Measurements from ENCODE around the gene VTA1. TPM values are rescaled to one million over a fixed set of nuclear protein-coding genes. Genes with fewer than 3 reads are reported as not detected.

Gene VTA1
- polyA plus RNA-seq, 3 donors, result 15.9 to 97.3 (median 74.8) TPM

- Histone ChIP-seq H3K4me2 (replicated peaks; ENCODE audit: extremely low read depth, low read length, poor library complexity, severe bottlenecking) (no peak overlapping the region), H2AFZ (ENCODE audit: insufficient read depth, low read depth, low read length, poor library complexity, severe bottlenecking) (no peak overlapping the region), H4K20me1 (ENCODE audit: insufficient read depth, low read length) (no peaks in the 10 kb centered on the region), H3K36me3 (replicated peaks in 1 of 2; ENCODE audit: control insufficient read depth in 1 of 2, insufficient read depth in 2 of 2, low read length in 2 of 2) (peaks cover 67 to 83% of the 10 kb centered on the region in 2 donors), H3K79me2 (ENCODE audit: insufficient read depth, low read length) (no peaks in the 10 kb centered on the region), H3K4me1 (ENCODE audit: control insufficient read depth in 1 of 2, insufficient read depth in 2 of 2, low read length in 2 of 2) (no peaks in the 10 kb centered on the region), H3K27ac (ENCODE audit: low read depth in 1 of 2, low read length in 2 of 2) (no peak overlapping the region), H3K9ac (ENCODE audit: insufficient read depth, low read length, poor library complexity, severe bottlenecking) (no peak overlapping the region), H3K9me3 (replicated peaks in 1 of 2; ENCODE audit: control insufficient read depth in 1 of 2, insufficient read depth in 1 of 2, low read length in 2 of 2) (peaks cover 0 to under 1% of the 10 kb centered on the region in 2 donors), H3K4me3 (replicated peaks in 1 of 3; ENCODE audit: low read depth in 2 of 3, low read length in 3 of 3) (no peak overlapping the region), H3K27me3 (ENCODE audit: control insufficient read depth in 2 of 2, insufficient read depth in 2 of 2, low read length in 2 of 2) (no peaks in the 10 kb centered on the region)
- Mint-ChIP-seq H3K27ac (no peak overlapping the region), H3K4me3 (no peak overlapping the region), H3K4me1 (no peaks in the 10 kb centered on the region), H3K36me3 (peaks cover 70 to 74% of the 10 kb centered on the region in 2 donors), H3K9me3 (peaks cover 0 to 4% (median 0%) of the 10 kb centered on the region in 7 donors), H3K27me3 (ENCODE audit: low read depth in 3 of 3) (no peaks in the 10 kb centered on the region)
- no CpG with 5 or more reads among the region's 3 CpGs for WGBS (ENCODE audit: insufficient coverage)
- DNase-seq, result no peak
- no peak for TF ChIP-seq CTCF (IDR thresholded peaks at IDR 0.05)
- intact Hi-C loops (cut with micrococcal nuclease), result no loop called here
Observed at GRCh38 chr6:142200846-142201628, 54.0 kb downstream of the VTA1 start.

- Histone ChIP-seq H3K4me2 (replicated peaks; ENCODE audit: extremely low read depth, low read length, poor library complexity, severe bottlenecking) (no peak overlapping the region), H3K27ac (ENCODE audit: low read depth in 1 of 2, low read length in 2 of 2) (no peak overlapping the region), H3K4me3 (replicated peaks in 1 of 3; ENCODE audit: low read depth in 2 of 3, low read length in 3 of 3) (no peak overlapping the region), H4K20me1 (ENCODE audit: insufficient read depth, low read length) (no peaks in the 10 kb centered on the region), H2AFZ (ENCODE audit: insufficient read depth, low read depth, low read length, poor library complexity, severe bottlenecking) (no peak overlapping the region), H3K9ac (ENCODE audit: insufficient read depth, low read length, poor library complexity, severe bottlenecking) (no peak overlapping the region), H3K9me3 (replicated peaks in 1 of 2; ENCODE audit: control insufficient read depth in 1 of 2, insufficient read depth in 1 of 2, low read length in 2 of 2) (peaks cover 11 to 20% of the 10 kb centered on the region in 2 donors), H3K27me3 (ENCODE audit: control insufficient read depth in 2 of 2, insufficient read depth in 2 of 2, low read length in 2 of 2) (no peaks in the 10 kb centered on the region), H3K4me1 (ENCODE audit: control insufficient read depth in 1 of 2, insufficient read depth in 2 of 2, low read length in 2 of 2) (no peaks in the 10 kb centered on the region), H3K79me2 (ENCODE audit: insufficient read depth, low read length) (no peaks in the 10 kb centered on the region), H3K36me3 (replicated peaks in 1 of 2; ENCODE audit: control insufficient read depth in 1 of 2, insufficient read depth in 2 of 2, low read length in 2 of 2) (peaks cover 48 to 80% of the 10 kb centered on the region in 2 donors)
- peak; percentile 55 for TF ChIP-seq CTCF (IDR thresholded peaks at IDR 0.05)
- H3K9me3 Mint-ChIP-seq, result peaks cover 11 to 35% (median 25%) of the 10 kb centered on the region in 7 donors
- WGBS (ENCODE audit: insufficient coverage), result 100% methylated on average over 1 of the region's 4 CpGs
- no peak overlapping the region for H3K27ac Mint-ChIP-seq
- peaks cover 68 to 82% of the 10 kb centered on the region in 2 donors for H3K36me3 Mint-ChIP-seq
- no peak for DNase-seq
- intact Hi-C loops (cut with micrococcal nuclease), result no loop called here
- H3K27me3 Mint-ChIP-seq (ENCODE audit: low read depth in 3 of 3), result no peaks in the 10 kb centered on the region
- peak overlapping the region in 1 of 2 donors; percentile 3 for H3K4me3 Mint-ChIP-seq
- no peaks in the 10 kb centered on the region for H3K4me1 Mint-ChIP-seq
Observed at GRCh38 chr6:142207265-142207877, 60.3 kb downstream of the VTA1 start.
